GM19240 (cell line): Measurements from ENCODE around the gene CRACDL.

Source experiments
- DNase-seq: peaks from one replicate; pipeline ENCODE4 v3.0.0; 2011; ENCODE audit warnings: low spot score; ENCODE audit not compliant: insufficient read length

CRACDL gene

DNA sequence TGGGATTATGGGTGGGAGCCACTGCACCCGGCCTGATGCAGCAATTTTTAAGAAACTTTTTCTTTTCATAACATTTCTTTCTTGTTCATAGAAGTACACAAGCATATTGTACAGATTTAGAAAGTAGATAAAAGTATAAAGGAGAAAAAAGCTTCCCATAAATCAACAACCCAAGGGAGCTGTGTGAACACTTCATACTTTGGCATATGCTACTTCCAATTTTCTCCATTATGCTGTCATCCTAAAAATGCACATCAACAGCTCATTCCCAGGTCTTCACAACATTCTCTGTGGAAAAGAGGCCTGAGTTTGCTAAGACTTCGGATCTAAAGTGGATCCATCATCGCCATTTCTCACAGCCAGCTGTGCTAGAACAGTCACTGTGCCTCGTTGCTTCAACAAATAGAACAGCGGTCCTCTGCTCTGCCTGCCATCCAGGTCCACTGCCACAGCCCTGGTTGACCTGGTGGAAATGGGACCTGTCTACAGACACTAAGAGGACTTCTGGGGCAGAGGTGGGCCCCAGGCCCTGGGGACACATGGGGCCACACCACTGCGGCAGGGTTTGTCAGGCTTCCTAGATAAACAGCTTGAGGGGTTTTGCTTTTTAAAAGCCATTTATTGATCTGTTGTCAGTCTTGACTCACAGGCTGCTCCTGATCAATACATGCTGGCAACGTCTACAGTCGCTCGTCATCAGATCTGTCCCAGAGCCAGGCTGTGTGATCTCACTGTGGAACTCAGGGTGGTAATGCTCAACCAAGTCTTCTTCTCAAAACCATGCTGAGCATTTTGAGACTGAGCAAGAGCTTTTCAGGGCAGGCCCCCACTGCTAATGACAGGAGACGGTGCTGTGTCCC, 132.4 kb downstream of the CRACDL start:
- no peak for DNase-seq

DNA sequence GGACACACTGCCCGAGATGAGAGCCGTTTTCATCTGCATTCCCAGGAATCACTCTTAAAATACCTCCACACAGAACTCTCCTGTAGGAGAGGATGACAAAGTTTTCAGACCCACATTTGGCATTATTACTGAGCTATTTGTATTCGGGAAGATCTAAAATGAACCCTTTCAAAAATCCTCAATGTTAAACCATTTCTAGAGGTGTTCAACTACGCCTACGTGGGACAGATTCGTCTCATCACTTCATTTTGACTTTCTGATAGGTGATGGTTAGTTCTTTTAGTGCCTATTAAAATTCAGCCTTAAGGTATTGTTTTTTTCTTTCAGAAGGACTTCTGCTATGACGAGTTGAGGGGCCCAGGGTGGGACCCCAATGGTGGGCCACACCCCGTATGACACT, 133.7 kb downstream of the CRACDL start:
- no peak for DNase-seq

DNA sequence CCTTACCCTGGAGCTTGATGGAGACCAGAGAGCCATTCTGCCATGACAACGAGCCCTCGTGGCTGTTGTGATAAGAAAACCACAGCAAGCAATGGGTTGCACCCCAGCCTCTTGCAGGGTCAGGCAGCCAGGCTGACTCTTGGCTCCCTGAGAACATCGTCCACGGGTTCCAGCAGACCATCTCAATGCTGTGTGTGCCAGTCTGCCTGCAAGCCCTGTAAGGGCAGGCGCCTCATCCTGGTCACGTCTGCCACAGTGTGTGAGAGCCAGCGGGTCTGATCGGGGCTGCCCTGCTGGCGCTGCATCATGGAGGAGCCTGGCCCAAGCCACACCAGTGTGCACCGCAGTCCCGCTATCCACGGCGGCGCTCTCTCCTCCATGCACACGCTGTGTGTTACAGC, 134.1 kb downstream of the CRACDL start:
- no peak for DNase-seq

DNA sequence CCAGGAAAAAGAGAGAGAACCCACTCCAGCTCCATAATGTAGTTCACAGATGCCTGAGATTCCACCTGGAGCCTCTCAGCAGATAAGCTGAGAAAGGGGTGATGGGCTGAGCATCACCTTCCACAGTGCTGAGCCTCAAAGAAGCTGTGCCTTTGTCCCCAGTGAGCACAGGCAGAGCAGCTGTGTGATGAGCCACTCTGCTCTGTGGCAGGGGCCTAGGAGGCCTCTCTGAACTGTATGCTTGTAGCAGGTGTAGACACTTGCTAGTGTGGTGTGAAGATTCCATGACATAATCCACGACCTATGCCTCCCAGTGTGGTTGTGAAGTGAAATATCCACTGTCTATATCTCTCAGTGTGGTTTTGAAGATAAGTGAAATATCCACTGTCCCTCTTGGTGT, 134.7 kb downstream of the CRACDL start:
- DNase-seq, result no peak

DNA sequence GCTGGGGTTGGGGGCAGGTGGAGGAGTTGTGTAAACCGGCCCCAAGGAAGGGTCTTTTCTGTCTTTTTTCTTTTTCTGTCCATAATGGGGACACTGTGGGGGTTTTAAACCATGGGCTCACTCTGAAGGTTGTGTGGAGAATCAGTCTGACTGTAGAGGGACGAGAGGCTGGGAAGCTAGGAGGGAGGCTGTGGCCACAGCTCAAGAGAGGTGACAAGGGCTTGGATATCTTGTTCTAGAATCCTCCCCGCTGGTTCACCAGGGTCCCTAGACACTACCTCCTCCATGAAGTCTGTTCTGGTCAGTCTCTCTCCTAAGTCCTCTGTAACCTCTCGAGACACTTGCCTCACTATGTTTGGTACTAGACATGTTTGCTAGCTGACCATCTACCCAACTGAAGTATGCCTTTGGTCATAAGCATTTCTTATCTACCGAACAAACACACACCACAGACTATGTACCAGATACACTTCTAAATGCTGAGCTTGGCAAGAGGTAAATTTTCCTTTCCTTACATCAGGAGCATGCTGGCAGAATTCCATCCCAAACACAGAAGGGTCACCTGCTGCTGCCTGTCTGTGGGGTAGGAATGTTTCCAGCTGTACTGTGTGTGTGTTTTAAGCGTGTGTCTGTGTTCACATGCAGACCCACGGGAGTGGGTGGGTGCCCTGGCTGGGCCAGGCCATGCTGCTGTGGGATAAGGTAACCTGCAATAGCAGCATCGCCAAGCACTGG, 135.5 kb downstream of the CRACDL start:
- DNase-seq, result no peak

DNA sequence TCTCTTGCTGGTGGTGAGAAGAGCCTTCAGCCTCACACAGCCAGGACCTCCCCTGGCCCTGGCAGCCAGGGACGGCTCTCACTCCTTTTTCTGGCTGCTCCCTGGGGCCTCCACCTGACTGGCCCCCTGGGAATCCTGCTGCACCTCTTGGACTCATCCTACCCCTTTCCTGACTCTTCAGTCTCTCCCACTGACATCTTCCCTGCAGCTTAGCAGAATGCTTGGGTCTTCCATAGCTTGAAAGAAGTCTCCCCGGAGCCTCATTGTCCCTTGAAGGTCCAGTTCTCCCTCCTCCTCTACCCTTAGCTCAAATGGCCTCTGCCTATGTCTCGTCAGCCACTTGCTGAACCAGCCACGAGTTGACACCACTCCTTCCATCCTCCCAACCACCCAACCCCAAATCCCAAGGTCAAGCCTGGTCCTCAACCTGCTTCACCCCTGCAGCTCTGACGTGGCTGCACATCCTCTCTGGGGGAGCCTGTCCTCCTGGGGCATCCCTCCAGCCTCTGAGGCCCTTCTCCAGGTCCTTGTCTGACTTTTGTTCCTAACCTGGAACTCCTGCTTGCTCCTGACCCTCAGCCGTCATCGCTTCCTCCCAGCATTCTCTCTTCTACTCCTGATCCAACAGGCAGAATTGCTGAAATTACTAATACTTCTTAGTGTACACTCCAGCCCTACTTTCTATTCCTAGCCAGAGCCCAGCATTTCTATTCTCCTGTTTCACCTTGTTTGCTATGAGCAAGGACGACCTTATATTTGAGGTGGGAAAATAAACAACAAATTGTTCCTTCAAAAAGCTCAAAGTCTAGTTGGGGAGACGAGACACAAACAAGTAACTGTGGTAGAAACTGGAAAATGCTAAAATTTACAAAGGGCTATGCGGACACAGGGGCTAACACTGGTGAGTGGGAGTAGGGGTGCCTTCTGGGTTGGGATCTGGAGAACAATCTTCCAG, 136.4 kb downstream of the CRACDL start:
- DNase-seq, result no peak

DNA sequence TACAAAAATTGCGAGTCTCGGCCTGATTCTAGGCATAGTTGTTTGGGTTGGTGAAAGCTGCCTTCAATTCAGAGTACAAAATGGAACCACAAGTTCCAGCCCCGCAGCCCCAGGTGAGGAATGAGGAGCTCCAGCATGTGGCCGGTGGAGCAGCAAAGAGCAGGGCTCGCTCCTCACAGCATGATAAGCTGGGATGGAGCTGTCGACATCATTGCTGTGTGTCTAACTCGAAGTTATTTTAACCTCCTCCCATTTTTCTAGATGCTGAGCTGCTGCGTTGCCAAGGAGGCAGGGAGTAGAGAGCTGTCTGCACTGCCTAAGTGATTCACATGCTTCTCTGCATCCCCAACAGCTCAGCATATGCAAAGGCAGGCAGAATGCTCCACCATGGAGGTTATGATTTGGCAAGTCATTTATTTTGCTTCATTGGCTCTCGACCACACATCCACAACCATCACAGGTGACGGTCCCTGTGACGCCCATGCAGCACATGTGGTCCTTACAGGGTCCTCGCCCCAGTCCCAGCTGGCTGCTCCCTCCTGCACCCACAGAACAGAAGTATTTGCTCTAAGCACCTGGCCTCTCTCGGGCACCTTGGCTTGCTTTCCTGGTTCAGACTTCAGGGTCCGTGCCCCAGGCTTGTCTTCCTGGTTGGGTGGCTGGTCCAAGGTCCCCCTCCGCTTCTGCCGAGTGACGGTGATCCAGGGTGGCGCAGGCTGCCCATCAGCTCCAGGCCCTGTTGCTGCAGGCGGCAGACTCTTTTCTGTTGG, 139.1 kb downstream of the CRACDL start:
- no peak for DNase-seq

DNA sequence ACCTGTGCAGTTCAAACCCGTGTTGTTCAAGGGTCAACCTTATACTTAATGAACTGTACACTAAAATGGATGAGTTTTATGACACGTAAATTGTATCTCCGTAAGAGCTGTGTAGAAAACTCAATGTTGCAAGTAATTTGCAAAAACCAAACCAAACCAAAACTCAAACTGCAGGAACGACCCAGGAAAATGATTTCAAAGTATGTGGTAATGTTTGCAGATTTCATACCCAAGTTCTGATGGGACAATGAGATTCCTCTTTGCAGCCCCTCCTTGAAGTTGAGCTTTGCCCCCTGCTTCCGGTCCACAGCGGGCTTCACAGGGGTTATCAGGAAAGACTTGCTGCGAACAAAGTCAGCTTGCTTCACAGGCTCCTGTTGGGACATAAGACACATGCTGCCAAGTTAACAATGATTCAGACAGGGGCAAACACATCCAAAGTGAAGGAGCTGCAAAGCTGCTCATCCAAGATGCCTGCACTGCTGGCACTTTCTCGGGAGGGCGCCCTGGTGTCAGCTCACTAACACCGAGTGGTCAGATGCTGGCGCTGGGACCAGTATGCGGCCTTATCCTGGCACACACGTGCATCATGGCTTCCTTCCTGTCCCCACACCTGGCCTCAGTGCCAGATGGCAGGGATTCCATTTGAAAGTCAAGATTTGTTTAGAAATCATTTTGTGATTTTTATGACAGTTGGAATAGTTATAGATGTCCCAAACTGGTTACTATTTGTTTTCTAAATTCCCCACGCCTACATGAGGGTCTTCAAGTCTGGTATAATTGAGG, 139.9 kb downstream of the CRACDL start:
- no peak for DNase-seq

DNA sequence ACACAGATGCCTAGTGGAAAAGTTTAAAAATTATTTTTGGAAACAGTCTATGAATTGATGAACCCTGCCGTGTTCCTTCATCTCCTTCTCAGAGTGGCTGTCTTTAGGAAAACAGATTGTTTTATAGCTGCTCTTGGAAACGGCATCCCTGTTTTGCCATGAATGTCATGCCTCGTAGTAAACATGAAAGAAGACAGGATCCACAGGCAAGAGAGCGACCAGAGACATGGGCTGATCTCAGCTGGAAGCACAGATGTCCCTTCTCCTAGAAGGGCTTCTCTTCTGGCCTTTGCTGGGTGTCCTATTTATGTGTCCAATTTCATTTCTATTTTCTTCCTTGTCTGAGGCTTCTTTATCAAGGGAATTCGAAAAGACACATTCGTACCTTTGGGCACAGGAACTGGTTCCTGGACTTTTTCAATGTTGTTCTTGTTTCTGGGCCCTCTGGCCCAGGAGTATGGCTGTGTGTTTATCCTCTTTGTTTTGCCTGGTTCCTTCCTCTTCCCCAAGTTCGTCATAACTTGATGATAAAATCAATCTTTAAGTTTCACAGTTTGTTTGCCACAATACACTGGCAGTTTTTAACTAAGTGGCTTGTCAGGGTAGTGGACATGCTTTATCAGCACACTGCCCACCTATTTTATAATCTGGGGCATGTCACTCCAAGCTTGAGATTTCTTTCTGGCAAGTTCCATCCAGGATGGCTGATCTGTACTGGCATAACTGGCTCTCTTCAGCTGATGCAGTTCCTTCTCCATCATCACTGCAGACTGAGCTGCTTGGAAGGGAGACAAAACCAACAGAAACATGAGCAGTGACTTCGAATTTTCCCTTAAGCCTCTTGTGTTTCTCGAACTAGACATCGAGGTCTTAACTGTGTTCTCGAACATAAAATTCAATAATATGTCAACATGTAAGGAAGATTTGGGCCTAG, 141.9 kb downstream of the CRACDL start:
- no peak for DNase-seq

DNA sequence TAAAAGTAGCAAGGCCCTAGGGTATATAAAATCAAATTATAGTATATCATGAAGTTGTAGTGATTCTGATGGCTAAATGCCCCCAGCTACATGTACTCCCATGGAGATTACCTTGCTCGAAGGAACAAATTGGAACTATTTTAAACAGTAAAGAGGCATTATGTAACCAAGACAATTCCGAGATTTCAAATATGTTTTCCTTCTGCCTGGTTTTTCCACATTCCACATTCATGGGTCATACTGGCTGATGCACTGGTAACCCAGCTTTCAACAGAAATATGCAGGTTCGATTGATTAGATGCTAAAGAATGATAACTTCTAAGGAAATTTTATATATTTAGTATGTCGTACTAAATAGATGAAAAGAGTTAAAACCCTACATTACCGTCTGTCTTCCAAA, 142.8 kb downstream of the CRACDL start:
- DNase-seq, result no peak

DNA sequence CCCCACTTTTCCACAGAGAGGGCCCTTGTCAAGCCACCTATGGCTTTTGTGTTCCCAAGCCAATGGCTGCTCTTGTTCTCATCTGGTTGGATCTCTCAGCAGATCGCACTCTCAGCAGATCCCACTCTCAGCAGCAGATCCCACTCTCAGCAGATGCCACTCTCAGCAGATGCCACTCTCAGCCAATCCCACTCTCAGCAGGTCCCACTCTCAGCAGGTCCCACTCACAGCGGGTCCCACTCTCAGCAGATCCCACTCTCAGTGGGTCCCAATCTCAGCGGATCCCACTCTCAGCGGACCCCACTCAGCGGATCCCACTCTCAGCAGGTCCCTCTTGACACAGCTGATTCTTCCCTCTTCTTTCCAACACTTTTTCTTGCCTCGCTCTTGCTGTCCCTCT, 145.8 kb downstream of the CRACDL start:
- no peak for DNase-seq

DNA sequence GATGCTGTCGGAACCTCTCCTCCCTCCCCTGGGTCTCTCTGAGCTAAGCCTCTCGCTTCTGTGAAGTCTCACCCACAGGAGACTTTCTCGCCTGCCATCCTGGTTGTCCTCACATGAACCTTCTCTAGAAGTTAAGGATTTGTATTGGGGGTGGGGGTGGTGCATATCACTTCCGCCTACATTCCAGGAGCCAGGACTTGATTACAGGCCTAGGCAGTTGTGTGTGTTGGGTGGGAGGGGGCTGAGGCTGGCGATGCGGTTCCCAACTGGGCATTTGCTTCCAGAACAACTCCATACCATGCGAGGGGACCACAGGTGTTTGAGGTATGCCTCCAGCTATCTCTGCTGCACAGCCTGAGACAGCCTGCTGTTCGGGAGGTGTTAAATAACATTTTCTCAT, 148.3 kb downstream of the CRACDL start:
- no peak for DNase-seq

DNA sequence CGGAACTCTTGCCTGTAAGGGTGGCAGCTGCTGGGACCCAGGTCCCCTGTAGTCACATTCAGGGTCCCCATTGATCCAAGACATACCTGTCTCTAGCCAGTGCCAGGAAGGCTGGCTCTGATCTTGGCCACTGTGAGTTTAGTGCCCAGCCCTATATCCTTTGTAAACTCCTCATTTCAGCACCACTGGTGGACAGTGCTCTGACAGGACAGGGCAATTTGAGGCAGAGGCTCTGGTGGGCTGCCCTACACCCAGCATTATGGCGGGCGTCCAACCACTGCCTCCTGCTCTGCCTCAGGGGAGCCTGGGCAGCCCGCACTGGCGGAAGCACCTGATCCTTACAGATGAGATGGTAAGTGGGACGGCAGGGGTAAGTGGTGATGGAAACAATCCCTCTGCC, 149.8 kb downstream of the CRACDL start:
- DNase-seq, result no peak

DNA sequence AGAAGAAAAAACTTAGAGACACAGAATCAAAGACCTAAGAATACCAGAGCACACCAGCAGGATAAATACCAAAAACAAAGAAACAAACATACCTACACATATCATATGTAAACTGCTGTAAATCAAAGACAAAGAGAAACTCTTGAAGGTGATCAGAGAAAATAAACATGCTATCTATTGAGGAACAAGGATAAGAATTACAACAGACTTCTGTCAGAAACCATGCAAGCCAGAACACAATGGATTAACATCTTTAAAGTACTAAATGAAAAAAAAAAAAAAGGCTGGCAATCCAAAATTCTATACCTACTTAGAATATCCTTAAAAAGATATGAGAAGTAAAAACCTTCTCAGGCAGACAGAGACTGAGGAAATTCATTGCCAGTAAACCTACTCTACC, 153.5 kb downstream of the CRACDL start:
- DNase-seq, result no peak

DNA sequence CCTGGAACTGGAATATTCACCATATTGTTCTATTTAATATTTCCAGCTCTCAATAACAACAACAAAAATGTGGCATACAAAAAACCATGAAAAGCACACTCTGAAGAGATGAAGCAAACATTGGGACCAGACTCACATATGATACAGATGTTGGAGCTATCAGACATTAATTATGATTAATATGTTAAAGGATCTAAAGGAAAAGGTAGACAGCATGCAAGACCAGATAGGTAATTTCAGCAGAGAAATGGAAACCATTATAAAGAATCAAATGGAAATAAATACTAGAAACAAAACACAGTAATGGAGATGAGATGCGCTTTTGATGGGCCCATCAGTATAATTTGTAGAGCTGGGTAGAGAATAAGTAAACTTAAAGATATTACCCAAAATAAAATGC, 154.2 kb downstream of the CRACDL start:
- DNase-seq, result no peak

DNA sequence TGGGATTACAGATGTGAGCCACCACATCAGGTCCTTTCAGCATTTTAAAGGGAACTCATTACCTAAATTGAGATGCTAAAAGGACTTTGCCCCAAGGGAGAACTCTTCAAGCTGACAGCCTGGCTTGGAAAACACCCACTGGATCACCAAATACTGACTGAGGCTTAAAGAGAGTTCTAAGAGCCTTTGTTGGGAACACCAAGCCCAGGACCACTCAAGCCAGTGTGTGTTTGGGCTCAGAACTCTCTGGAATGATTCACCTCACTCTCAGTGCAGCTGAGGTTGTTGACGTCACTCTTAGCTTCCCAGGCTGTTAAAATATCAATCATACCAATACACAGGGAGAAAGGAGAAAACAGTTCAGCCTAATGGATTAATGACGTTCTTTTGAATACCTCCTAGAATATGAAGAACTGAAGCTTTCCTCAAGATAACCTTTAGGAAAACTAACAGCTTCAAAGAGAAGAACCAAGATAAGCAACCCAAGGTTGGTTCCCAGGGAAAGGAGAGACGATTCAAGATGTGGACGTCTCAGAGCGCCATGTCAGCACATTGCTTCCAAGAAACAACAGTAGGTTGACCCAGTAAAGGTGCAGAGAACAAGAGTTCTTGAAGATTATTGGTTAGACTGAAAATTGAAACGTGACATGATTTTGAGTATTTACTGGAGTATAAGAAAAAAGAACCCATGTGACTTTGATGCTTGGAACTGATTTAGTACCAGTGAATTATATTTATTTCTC, 157.1 kb downstream of the CRACDL start:
- DNase-seq, result no peak

DNA sequence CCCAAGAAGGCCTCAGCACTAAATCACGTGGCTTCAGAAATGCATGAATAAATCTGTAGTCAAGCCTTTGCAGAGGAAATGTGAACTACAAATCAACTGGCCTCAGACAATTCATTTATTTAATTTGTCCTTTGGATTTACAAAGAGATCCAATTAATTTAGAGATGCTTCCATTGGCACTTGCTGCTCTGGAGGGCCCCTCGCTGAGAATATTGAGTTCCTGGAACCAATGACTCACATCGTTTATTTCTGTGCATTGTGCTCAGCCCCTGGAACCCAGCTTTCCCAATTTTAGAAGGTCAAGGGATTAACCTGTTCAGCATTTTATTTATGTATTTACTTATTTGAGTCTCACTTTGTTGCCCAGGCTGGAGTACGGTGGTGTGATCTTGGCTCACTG, 157.9 kb downstream of the CRACDL start:
- no peak for DNase-seq

DNA sequence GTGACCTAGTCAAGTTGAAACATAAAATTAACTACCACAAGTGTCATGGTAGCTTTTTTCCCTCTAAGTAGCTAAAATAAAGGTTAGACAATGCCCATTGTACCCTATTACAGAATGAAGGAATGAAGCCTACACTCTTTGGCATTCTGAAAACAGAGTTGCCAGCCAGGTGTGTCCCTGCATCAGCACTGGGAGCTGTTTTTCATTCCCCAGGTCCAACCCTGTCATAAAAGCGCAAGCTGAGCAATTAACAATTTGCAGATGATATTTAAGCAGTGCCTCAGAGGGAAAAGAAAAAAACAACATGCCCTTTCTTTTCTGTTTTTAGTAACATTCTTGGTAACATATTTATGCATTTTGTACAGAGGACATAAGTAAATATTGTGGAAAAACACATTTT, 158.3 kb downstream of the CRACDL start:
- DNase-seq, result no peak
